ENCODE measurements around the gene ARHGAP30.

Gene ARHGAP30

DNA sequence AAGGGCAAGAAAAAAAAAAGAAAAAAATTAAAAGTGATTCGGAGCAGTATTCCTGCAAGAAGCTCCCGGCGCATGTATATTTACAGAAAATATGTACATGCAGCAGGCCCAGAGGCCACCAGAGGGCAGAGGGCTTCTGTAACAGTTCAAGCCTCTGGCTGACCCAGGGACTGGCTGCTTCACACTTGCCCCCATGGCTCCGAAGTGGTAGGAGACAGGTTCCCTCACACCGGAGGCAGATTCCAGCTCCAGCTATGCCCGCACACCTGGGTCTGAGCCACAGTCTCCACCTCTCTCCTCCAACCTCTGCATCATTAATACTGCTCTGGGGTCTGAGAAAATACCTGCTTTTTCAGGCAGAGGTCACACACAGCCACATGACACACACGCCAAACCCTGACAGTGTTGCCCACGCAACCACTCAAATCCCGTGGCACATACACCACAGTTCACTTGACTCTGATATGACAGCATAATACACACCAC, 2.2 kb upstream of the ARHGAP30 start:
- peak; percentile 79 for TF ChIP-seq RAD21 (IDR thresholded peaks at IDR 0.05; ENCODE audit: low read depth)
- no peak for TF ChIP-seq EGR1 (IDR thresholded peaks at IDR 0.05)

DNA sequence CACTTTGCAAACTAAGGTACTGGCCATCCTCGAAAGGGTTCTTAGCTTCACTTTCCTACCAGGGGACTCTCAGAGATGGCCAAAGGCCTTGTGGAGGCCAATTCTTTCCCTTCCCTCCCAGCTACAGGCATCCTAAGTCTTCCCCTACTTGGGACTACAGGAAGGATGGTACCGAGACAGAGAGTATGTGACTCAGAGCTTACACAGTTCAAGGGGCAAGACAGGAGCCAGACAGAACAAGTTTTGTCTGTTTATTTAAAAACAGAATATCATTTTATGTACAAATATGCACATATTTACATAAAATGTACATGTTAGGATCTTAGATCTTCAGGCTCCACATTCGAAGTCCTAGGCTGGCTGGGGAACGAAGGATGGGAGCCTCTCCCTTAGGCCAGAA, 1.1 kb upstream of the ARHGAP30 start:
- TF ChIP-seq FOXM1 (IDR thresholded peaks at IDR 0.05; ENCODE audit: borderline replicate concordance, low read depth) (no peak), CREB1 (IDR thresholded peaks at IDR 0.05; ENCODE audit: low read depth) (no peak), TCF12 (IDR thresholded peaks at IDR 0.05; ENCODE audit: low read depth) (no peak), ZBTB7A (IDR thresholded peaks at IDR 0.05; ENCODE audit: low read depth) (no peak), CEBPB (IDR thresholded peaks at IDR 0.05) (no peak), EP300 (IDR thresholded peaks at IDR 0.05; ENCODE audit: borderline replicate concordance) (no peak), TAF1 (IDR thresholded peaks at IDR 0.05; ENCODE audit: low read depth) (no peak), NFIC (IDR thresholded peaks at IDR 0.05) (no peak)
- TF ChIP-seq, protein P1, sequence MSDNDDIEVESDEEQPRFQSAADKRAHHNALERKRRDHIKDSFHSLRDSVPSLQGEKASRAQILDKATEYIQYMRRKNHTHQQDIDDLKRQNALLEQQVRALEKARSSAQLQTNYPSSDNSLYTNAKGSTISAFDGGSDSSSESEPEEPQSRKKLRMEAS (IDR thresholded peaks at IDR 0.05) = no peak

GRCh38 chr1:161069241-161069640, 450 bp downstream of the ARHGAP30 start:
- TF ChIP-seq TAF1 (IDR thresholded peaks at IDR 0.05; ENCODE audit: low read depth) (no peak), CREB1 (IDR thresholded peaks at IDR 0.05; ENCODE audit: low read depth) (no peak), REST (IDR thresholded peaks at IDR 0.05; ENCODE audit: low read depth) (no peak), TCF12 (IDR thresholded peaks at IDR 0.05; ENCODE audit: low read depth) (no peak), NFIC (IDR thresholded peaks at IDR 0.05) (no peak), FOXM1 (IDR thresholded peaks at IDR 0.05; ENCODE audit: borderline replicate concordance, low read depth) (no peak), EGR1 (IDR thresholded peaks at IDR 0.05) (no peak)

DNA sequence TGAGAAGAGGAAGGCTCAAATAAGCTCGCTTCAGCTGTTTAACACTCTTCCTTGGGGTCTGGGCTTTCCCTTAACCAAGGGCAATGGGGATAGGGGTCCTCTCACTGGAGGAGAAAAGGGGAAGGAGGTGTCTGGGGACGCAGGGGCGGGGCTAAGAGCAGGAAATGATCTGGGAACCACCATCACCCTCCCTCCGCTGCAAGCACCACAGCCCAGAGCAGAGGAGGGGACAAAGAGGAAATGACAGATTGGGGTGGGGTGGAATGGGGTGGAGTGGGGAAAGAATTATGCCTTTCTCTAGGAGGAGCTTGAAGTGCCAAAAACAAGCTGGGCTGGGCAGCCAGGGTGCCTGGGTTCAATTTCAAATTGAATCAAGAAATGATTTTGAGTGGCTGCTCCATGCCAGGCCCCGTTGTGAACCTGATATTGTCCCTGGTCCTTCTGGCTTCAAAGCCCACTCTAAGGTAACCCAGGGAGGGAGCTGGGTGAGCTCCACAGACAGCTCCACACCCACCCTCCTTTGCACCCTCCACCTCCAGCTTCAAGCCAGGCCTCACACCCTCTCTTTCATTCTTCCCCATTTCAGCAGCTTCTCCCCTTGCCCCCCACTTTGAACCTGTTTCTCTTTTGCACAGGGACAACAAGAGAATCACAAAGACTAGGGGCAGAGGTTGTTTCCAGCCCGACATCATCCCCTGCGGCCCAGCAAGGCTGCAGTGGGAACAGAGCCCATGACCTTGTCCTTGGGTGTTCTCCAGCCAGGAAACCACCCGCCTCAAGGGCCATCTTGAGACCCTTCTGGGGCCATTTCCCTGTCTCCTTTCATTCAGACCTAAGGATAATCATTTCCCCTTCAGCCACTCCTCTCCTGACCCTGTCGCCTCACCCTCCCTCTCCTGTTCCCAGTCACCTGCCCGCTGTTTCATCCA, 1.1 kb downstream of the ARHGAP30 start:
- no peak for TF ChIP-seq EP300 (IDR thresholded peaks at IDR 0.05; ENCODE audit: borderline replicate concordance)
- TF ChIP-seq NFIC (IDR thresholded peaks at IDR 0.05) = no peak
- no peak for TF ChIP-seq ZBTB7A (IDR thresholded peaks at IDR 0.05; ENCODE audit: low read depth)
- no peak for TF ChIP-seq TAF1 (IDR thresholded peaks at IDR 0.05; ENCODE audit: low read depth)
- no peak for TF ChIP-seq RAD21 (IDR thresholded peaks at IDR 0.05; ENCODE audit: low read depth)
- TF ChIP-seq TEAD4 (IDR thresholded peaks at IDR 0.05) = no peak

DNA sequence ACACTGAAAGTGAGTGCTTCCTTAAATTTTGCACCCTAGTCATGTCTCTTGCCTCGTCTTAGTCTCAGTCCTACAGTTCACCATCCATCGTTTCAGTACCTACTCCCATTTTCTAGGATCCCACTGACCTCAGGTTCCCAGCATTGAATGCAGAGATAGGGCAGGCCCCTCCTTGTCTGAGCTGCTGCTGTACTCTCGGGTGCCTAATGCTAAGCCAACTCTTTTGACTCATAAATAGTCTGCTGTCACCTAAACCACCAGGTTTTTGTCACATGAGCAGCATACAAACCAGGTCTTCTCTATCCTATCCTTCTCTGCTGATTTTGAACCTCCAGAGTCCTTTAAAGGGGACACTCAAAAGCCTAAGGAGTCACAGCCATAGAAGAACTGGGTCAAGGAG, 3.0 kb downstream of the ARHGAP30 start:
- TF ChIP-seq NFIC (IDR thresholded peaks at IDR 0.05) = no peak
- no peak for TF ChIP-seq REST (IDR thresholded peaks at IDR 0.05; ENCODE audit: low read depth)
- TF ChIP-seq TCF12 (IDR thresholded peaks at IDR 0.05; ENCODE audit: low read depth) = no peak

DNA sequence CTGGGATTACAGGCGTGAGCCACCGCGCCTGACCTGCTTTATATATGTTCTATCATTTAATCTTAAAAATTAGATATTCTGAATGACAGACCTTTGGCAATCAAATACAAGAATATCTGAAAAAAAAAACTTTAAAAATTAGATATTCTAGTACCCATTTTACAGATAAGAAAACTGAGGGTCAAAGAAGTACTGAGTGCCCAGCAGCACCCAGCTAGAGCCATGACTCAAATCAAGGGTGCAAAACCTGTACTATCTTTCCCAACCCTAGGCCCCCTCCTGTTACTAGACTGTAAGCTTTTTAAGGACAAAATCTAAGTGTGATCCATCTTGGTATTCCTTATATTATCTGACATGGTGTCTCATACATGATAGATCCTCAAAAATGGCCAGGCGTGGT, 8.3 kb downstream of the ARHGAP30 start:
- TF ChIP-seq TAF1 (IDR thresholded peaks at IDR 0.05; ENCODE audit: low read depth) (no peak), USF1 (IDR thresholded peaks at IDR 0.05) (no peak), YY1 (IDR thresholded peaks at IDR 0.05; ENCODE audit: low read depth) (no peak), ZBTB7A (IDR thresholded peaks at IDR 0.05; ENCODE audit: low read depth) (no peak), TCF12 (IDR thresholded peaks at IDR 0.05; ENCODE audit: low read depth) (no peak), FOXM1 (IDR thresholded peaks at IDR 0.05; ENCODE audit: borderline replicate concordance, low read depth) (no peak), TEAD4 (IDR thresholded peaks at IDR 0.05) (no peak), EP300 (IDR thresholded peaks at IDR 0.05; ENCODE audit: borderline replicate concordance) (no peak), NFIC (IDR thresholded peaks at IDR 0.05) (no peak), CEBPB (IDR thresholded peaks at IDR 0.05) (no peak), EGR1 (IDR thresholded peaks at IDR 0.05) (no peak)
- TF ChIP-seq, protein P1 (IDR thresholded peaks at IDR 0.05) = no peak

DNA sequence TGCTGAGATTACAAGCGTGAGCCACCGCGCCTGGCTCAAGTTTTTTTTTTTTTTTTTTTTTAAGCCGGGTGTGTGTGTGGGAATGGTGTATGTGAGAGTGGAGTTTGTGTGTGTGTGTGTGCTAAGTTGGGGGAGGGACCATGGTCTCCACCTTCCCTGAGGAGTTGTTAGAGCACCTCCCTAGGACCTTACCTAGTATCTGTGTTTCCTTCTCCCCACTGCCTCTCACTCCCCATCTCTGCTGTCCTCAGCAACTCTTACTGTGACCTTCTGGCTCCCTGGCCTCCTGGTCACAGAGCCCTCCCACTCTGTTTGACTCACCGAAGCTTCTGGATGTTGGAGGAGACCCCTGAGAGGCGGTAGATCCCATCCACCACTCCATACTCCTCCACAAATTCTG, 10.4 kb downstream of the ARHGAP30 start:
- TF ChIP-seq NFIC (IDR thresholded peaks at IDR 0.05) (no peak), TCF12 (IDR thresholded peaks at IDR 0.05; ENCODE audit: low read depth) (no peak), CREB1 (IDR thresholded peaks at IDR 0.05; ENCODE audit: low read depth) (no peak), EP300 (IDR thresholded peaks at IDR 0.05; ENCODE audit: borderline replicate concordance) (no peak), REST (IDR thresholded peaks at IDR 0.05; ENCODE audit: low read depth) (no peak), TAF1 (IDR thresholded peaks at IDR 0.05; ENCODE audit: low read depth) (no peak), ZBTB7A (IDR thresholded peaks at IDR 0.05; ENCODE audit: low read depth) (no peak), RAD21 (IDR thresholded peaks at IDR 0.05; ENCODE audit: low read depth) (no peak), FOXM1 (IDR thresholded peaks at IDR 0.05; ENCODE audit: borderline replicate concordance, low read depth) (no peak), TEAD4 (IDR thresholded peaks at IDR 0.05) (no peak), EGR1 (IDR thresholded peaks at IDR 0.05) (no peak), USF1 (IDR thresholded peaks at IDR 0.05) (no peak), CEBPB (IDR thresholded peaks at IDR 0.05) (no peak), YY1 (IDR thresholded peaks at IDR 0.05; ENCODE audit: low read depth) (no peak)
- TF ChIP-seq, protein P1 (IDR thresholded peaks at IDR 0.05) = no peak

Measured in Ishikawa (cell line).